SH-SY5Y (cell line): ENCODE measurements around the gene NFAT5.

ENCODE experiments used
- GATA2 ChIP-seq: IDR thresholded peaks from 2 replicates; pipeline ENCODE4 v1.6.1; 2011; ENCODE audit warnings: mild to moderate bottlenecking, low read depth, low read length
- GATA3 ChIP-seq: IDR thresholded peaks from 2 replicates; pipeline ENCODE4 v1.6.1; 2011; ENCODE audit warnings: low read depth, mild to moderate bottlenecking, low read length, moderate library complexity

NFAT5 gene

GRCh38 chr16:69565671-69566239 lies at the start of gene NFAT5:
Gene NFAT5 (plus strand): TSS chr16:69565966. CDS start chr16:69566302, 336 bp downstream.
- no peak for TF ChIP-seq GATA3
- peak; percentile 7; the same call in 1 of the 2 replicates for TF ChIP-seq GATA2

- TF ChIP-seq GATA2 (no peak), GATA3 (no peak)
These were observed 45.4 kb upstream of the NFAT5 start for GRCh38 chr16:69520413-69520799.

GRCh38 chr16:69520800-69521602 lies 44.8 kb upstream of the NFAT5 start:
- no peak for TF ChIP-seq GATA2
- TF ChIP-seq GATA3: no peak

GRCh38 chr16:69522041-69522578 lies 43.7 kb upstream of the NFAT5 start:
- TF ChIP-seq GATA3 (no peak), GATA2 (no peak)

GRCh38 chr16:69522732-69523404 lies 42.9 kb upstream of the NFAT5 start:
- TF ChIP-seq GATA2 (no peak), GATA3 (no peak)

- TF ChIP-seq GATA2 (peak; percentile 61; the same call in 1 of the 2 replicates), GATA3 (no peak)
These were observed 42.0 kb upstream of the NFAT5 start for GRCh38 chr16:69523566-69524305.

- no peak for TF ChIP-seq GATA3
- no peak for TF ChIP-seq GATA2
These were observed 38.7 kb upstream of the NFAT5 start for GRCh38 chr16:69526831-69527655.

- TF ChIP-seq GATA3 (no peak), GATA2 (no peak)
These were observed 33.8 kb upstream of the NFAT5 start for GRCh38 chr16:69531988-69532387.

- TF ChIP-seq GATA2: no peak
These were observed 32.9 kb upstream of the NFAT5 start for GRCh38 chr16:69532641-69533455.

GRCh38 chr16:69534720-69535119 lies 31.0 kb upstream of the NFAT5 start:
- TF ChIP-seq GATA2: no peak
- TF ChIP-seq GATA3: no peak

GRCh38 chr16:69535123-69536050 lies 30.4 kb upstream of the NFAT5 start:
- TF ChIP-seq GATA3: no peak
- TF ChIP-seq GATA2: no peak
